Testis (tissue), 2 donors: Measurements from ENCODE around the gene RPS21.

Source experiments
- CTCF ChIP-seq, 3 experiments: fragments of 450-650 bp in 2 of 3; fragments of 200-600 bp in 1 of 3; sonication (generic) in 1 of 3; IDR thresholded peaks; one replicate each; pipeline ENCODE4 v1.5.1; 2016 to 2019; ENCODE audit warnings: antibody characterized with exemption in 3 of 3, mild to moderate bottlenecking in 2 of 3, moderate library complexity in 1 of 3
- POLR2A ChIP-seq: fragments of 450-650 bp; IDR thresholded peaks from one replicate; pipeline ENCODE4 v1.6.1; 2017; ENCODE audit warnings: antibody characterized with exemption, mild to moderate bottlenecking, moderate library complexity

- peak in 1 of 3 experiments; percentile 42 for TF ChIP-seq CTCF (IDR thresholded peaks at IDR 0.05)
- TF ChIP-seq POLR2A, result no peak
These were observed 17.7 kb upstream of the RPS21 start for GRCh38 chr20:62368976-62369814.
